DND-41 (cell line): Measurements from ENCODE around the gene BLM.

Experiments
- CTCF ChIP-seq: IDR thresholded peaks from 2 replicates; pipeline ENCODE4 v1.5.1; 2012; ENCODE audit warnings: borderline replicate concordance, low read length, moderate library complexity, mild to moderate bottlenecking; ENCODE audit not compliant: poor library complexity, severe bottlenecking; ENCODE audit errors: extremely low read depth
- EZH2 ChIP-seq: IDR thresholded peaks from 3 replicates; pipeline ENCODE4 v1.6.1; 2012; ENCODE audit warnings: borderline replicate concordance, low read depth, mild to moderate bottlenecking, moderate library complexity, low read length, inconsistent platforms; ENCODE audit not compliant: severe bottlenecking

- TF ChIP-seq EZH2 (no peak), CTCF (no peak)
These were observed 128.2 kb downstream of the BLM start for GRCh38 chr15:90845201-90845949.
